Neural cell (in vitro differentiated cells): ENCODE data around the gene PSMD8.

Experiments
- EZH2 ChIP-seq: fragments of 200-600, 300-800 bp; shearing (Covaris generic), sonication (generic); IDR thresholded peaks from 2 replicates; pipeline ENCODE4 v1.6.1; 2014; ENCODE audit warnings: antibody characterized with exemption, low read length, borderline replicate concordance, mild to moderate bottlenecking; ENCODE audit not compliant: insufficient read depth, poor library complexity, severe bottlenecking
- POLR2AphosphoS5 ChIP-seq: IDR thresholded peaks from 2 replicates; pipeline ENCODE4 v1.6.1; 2012
- RAD21 ChIP-seq: fragments of 450-650 bp; conservative IDR thresholded peaks from 2 replicates; pipeline ENCODE4 v1.6.1; 2014; ENCODE audit warnings: antibody characterized with exemption, mild to moderate bottlenecking, moderate library complexity
- TF ChIP-seq, protein P1 (sequence below): fragments of 450-650 bp; IDR thresholded peaks from 2 replicates; pipeline ENCODE4 v1.5.1; 2014; ENCODE audit warnings: antibody characterized with exemption, mild to moderate bottlenecking, moderate library complexity; ENCODE audit not compliant: poor library complexity, severe bottlenecking

GRCh38 chr19:38395381-38396114 lies 21.2 kb downstream of the PSMD8 start:
- TF ChIP-seq, protein P1, sequence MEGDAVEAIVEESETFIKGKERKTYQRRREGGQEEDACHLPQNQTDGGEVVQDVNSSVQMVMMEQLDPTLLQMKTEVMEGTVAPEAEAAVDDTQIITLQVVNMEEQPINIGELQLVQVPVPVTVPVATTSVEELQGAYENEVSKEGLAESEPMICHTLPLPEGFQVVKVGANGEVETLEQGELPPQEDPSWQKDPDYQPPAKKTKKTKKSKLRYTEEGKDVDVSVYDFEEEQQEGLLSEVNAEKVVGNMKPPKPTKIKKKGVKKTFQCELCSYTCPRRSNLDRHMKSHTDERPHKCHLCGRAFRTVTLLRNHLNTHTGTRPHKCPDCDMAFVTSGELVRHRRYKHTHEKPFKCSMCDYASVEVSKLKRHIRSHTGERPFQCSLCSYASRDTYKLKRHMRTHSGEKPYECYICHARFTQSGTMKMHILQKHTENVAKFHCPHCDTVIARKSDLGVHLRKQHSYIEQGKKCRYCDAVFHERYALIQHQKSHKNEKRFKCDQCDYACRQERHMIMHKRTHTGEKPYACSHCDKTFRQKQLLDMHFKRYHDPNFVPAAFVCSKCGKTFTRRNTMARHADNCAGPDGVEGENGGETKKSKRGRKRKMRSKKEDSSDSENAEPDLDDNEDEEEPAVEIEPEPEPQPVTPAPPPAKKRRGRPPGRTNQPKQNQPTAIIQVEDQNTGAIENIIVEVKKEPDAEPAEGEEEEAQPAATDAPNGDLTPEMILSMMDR, result no peak
- TF ChIP-seq EZH2 (no peak), RAD21 (no peak), POLR2AphosphoS5 (no peak)
